SIG-M5 treated with dmso at 0.1 percent for 504 hours (cell line): ENCODE results near the gene LCNL1.
A peak's percentile ranks its signal among the peaks of the same experiment; 100 is the strongest.

Source experiments
- DNase-seq: peaks from one replicate; lab custom pipeline; 2025; ENCODE audit not compliant: unreplicated experiment; lab: John Stamatoyannopoulos, UW

LCNL1 gene

DNA sequence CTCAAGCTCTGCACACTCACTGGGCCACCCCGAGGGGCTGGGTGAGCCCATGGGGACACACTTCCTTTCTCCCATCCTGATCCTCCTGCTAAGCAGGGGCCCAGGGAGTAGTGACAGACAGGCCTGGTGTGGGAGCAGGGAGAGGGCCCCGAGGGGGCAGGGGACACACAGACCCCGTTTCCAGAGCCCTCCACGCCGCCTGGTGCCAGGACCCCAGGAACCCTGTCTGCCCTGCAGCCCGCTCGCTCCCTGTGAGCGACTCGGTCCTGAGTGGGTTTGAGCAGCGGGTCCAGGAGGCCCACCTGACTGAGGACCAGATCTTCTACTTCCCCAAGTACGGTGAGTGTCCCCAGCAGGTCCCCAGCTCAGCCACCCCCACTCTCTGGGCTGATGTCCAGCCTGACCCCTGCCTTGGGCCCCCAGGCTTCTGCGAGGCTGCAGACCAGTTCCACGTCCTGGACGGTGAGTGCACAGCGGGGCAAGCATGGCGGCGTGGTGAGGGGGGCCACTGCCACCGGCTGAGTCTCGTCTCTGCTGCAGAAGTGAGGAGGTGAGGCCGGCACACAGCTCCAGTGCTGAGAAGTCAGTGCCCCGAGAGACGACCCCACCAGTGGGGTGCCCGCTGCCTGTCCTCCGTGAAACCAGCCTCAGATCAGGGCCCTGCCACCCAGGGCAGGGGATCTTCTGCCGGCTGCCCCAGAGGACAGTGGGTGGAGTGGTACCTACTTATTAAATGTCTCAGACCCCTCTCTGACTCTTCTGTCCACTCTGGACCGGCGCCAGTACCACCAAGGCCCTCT lies 36.4 kb upstream of the LCNL1 start:
- no peak for DNase-seq

DNA sequence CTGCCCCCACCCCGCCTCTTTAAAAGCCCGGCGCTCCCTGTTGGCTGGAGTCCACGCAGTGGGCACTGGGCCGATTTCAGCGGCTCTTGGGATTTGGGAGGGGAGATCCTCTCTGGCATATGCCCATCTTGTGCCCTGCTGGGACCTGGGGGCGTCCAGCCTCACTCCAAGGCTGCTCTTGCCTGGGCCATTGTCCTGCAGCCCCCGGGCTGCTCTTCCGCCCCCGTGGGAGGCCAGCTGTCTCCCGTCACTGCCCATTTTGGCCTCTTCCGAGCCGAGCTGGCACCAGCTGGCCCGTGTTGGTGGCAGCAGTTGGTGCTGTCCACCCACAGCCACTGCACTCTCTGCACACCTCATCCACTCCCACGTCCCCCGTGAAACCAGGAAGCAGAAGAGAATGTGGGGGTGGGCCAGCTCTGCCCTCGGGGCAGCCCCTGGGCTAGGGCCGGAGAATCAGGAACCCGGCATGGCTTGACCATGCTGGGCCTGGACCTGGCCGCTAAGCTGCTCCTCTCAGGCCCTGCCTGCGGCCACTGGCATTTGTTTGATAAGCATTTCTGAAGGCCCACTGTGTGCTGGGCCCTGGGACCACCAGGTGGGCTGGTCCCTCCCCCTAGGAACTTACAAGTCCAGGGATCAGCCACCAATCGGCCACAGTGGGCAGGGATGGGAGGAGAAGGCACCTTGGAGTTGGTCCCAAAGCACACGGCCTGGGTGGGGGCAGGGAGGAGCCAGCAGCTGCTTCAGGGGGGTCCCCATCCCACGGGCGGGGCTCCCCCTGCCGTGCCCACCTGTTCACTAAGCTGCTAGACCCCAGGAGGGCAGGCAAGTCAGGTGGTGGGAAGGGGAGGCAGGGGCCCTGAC lies 35.5 kb upstream of the LCNL1 start:
- no peak for DNase-seq

DNA sequence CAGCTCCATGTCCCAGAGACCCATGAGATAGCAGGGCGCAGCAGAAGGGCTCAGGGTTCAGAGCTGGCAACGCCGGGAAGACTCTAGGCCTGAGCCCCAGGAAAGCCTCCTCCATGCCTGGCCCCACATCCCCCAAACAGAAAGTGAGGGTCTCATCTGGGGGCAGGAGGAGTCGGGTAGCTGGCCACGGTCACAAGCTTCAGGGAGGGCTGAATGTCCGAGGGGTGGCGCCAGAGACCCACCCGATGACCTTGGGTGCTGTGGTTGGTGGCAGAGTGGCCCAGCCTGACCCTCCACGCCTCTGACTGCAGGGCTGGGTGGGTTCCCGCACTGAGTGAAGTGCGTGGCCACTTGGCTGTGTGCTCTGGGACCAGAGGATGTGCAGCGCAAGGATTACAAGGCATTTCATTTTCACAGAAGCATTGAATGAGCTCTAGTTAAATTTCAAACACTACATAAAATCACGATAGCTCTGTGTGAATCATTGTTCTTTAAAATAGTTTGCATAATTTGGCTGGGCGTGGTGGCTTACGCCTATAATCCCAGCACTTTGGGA lies 34.8 kb upstream of the LCNL1 start:
- no peak for DNase-seq

DNA sequence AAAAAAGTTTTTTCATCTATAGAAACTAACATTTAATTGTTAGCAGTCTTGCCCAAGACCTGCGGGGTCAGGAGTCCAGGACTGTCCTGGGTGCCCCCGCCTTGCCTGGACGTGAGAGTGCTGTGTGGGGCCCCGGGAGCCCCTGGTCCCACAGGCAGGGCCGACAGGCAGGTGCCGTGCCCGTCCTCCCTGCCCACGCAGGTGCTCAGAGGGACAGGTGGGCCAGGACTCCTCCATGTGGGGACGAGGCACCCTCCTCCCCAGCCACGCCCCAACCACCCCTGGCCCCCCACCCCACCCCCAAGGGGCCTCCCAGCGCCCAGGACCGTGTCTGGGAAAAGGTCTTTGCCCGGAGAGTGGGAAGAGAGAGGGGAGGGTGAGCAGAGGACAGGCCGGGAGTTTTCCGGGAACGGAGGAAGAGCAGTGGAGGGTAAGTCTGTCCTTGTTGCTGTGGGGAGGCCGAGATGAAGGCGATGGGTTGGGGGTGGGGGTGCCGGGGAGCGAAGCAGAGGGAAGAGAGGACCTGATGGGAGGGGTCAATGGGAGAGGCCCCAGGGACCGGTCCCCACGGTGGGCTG lies 33.5 kb upstream of the LCNL1 start:
- no peak for DNase-seq

DNA sequence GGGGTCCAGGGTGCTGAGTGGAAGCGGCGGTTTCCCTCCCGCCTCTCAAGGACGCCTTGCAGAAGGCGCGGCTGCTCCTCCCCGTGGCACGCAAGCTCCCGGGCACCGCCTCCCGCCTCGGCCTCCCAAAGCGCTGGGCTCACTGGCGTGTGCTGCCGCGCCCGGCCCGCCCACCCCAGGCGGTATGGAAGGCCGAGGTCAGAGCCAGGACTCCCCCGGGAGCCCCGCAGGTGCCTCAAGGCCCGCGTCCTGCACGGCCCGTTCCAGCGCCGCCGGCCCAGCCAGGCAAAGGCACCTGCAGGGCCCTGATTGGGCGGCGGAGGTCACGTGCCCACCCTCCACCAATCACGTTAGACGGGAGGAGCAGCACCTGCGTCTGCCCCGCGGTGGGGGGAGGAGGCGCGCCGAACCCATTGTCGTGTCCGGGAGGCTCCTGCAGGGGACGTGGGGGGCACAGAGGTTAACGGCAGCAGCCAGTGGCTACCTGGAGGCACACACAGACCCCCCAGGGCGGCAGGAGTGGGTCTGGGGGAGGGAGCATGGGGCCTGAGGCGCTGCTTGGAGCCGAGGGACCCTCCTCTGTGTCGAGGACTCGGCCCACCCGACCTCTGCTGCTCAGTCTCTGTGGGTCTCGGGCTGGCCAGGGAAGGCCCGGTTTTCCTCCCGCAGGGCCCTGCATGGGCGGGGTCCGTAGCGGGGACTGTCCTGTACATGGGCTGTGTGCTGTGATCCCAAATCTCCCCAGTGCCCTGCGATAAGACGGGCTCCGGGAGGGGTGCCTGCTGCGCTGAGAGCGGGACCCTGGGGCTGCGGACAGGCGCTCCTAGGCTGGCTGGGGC lies 32.8 kb upstream of the LCNL1 start:
- DNase-seq = peak; percentile 81

DNA sequence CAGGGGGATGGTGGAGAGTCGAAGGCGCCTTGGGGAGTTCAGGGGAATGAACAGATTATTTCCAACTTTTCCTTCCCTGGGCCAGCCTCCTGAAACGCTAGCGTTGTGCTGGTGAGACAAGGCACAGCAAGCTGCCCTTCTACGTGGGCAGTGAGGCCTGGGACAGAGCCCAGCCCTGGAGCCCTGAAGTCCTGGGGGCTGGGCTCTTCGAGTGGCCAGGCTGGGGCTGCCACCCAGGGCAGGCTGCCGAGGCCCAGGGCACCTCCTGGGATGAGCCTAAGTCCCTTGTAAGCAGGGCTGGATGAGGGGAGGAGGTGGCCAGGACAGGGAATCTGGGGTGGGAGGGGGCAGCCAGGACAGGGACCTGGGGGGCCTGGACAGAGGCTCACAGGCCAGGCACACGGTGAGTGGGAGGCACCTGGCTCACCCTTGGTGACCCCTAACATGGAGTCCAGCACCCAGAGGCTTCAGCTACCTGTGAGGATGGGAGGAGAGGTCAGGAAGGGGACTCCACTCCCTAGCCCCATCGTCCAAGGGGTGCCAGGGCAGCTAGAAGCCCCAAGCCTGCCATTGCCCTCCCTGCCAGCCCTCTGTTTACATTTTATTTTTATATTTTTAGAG lies 32.0 kb upstream of the LCNL1 start:
- no peak for DNase-seq

DNA sequence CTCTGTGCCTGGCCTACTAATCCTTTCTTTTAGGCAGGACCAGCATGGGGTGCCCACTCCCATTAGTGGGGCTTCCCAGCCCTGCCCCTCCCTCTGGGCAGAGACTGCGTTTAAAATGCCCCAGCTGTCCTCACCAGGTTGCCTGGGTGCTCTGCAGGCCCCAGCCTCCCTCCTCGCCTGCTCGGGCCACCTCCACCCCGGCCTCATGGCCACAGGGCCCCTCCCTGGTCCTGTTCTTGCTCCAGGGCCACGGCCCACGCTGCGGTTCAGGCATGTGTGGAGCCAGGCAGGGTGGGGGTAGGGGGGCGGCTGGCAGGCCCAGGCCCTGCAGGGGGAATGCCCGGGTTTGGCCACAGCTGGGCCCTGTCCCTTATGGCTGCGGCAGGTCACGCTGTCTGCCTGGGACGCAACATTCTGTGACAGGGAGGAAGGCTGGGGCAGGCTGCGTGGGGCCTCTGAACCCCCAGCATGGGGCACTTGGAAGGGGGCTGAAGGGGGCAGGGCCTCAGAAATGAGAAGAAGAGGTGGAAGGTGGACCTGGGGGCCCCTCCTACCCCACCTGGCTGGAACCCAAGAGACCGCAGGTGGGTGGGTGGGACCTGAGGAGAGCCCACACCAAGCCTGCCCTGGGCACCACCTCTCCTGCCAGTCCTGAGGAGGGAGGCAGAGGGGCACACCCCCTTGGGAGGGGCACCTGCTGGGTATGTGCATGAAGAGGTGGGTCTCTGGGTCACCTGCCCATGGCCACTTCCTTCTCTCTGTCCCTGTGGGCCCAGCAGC lies 31.1 kb upstream of the LCNL1 start, which contains the start of gene LCN12:
Gene LCN12, plus strand, starts transcription at position 733 of the 780 bp plus-strand sequence. CDS start 55 bp downstream, outside the sequence.
- DNase-seq = no peak

DNA sequence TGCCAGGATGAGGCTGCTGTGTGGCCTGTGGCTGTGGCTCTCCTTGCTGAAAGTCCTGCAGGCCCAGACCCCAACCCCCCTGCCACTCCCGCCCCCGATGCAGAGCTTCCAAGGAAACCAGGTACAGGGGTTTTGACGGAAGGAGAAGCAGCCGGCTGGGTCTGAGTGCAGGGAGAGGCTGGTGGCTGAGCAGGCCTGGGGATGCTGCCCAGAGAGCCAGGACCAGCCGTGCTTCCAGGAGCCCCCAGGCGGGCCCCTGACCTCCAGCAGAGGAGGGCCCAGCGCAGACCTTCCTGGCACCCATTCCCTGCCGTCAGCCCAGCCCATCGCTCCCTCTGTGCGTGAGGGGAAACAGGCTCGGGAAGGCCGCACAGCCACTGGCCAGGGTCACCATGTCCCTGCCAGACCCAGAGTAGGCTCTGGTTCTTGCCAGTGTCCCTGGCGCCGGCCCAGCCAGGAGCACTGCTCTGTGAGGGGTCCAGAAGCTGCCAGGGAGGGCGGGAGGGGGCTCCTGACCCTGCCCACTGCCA lies 30.4 kb upstream of the LCNL1 start:
- no peak for DNase-seq

DNA sequence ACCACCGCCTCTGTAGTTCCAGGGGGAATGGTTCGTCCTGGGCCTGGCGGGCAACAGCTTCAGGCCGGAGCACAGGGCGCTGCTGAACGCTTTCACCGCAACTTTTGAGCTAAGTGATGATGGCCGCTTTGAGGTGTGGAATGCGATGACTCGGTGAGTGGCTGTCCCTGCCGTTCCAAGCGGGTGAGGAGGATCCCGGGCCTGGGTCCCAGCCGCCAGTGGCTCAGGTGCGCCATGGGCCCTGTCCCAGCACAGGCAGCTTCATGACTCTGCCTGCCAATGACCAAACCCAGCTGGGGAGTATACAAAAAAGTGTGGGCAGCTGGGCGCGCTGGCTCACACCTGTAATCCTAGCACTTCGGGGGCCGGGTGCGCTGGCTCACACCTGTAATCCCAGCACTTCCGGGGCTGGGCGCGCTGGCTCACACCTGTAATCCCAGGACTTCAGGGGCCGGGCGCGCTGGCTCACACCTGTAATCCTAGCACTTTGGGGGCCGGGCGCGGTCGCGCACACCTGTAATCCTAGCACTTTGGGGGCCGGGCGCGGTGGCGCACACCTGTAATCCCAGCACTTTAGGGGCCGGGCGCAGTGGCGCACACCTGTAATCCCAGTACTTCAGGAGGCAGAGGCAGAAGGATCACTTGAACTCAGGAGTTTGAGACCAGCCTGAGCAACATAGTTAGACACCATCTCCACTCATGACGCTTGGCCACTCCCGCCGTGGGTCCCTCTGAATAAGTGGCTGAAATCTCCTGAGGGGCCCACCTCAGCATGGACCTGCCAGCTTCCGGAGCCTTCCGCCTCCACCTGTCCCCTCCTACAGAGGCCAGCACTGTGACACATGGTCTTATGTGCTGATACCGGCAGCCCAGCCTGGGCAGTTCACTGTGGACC lies 29.7 kb upstream of the LCNL1 start:
- DNase-seq = no peak

DNA sequence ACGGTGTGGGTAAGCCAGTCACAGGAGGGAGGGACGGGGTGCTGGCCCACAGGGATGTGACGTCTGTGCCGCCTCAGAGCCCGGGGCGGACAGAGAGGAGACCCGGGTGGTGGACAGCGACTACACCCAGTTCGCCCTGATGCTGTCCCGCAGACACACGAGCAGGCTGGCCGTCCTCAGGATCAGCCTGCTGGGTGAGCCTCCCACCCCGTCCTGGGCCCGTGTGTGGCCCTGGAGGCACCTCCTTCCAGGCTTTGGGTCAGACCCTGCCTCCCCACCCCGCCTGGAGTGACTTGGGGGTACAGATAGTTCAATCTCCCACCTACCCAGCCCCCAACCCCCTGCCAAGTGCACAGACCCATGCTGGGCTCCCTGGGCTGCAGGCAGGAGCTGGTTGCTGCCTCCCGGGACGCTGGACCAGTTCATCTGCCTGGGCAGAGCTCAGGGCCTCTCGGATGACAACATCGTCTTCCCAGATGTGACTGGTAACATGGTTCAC lies 29.0 kb upstream of the LCNL1 start:
- DNase-seq = no peak

DNA sequence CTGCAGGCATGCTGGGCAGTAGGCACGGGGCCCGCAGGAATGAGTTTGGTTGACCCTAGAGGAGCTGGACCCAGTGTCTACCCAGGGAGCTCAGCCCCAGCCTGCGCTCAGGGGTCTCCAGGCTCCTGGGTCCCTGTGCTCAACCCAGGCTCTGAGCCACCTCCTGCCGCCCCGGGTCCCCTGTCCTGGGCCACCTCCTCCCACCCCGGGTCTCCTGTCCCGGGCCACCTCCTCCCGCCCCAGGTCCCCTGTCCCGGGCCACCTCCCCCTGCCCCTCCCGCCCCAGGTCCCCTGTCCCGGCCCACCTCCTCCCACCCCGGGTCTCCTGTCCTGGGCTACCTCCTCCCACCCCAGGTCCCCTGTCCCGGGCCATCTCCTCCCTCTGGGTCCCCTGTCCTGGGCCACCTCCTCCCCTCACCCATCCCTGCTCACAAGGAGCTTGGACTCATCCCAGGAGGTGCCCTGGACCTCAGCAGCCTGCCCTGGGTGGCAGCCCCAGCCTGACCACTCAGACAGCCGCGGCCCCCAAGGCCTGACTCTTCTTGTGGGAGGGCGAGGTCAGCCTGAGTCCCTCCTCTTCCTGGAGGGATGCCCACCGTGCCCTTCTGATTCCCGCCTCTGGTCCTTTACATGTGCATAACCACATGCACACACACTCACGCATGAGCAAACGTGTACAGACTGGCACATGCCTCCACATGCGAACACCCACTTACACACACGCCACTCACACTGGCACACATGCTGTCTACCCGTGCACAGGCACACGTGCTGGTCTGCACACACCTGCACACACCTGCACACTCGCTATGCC lies 28.3 kb upstream of the LCNL1 start:
- no peak for DNase-seq

DNA sequence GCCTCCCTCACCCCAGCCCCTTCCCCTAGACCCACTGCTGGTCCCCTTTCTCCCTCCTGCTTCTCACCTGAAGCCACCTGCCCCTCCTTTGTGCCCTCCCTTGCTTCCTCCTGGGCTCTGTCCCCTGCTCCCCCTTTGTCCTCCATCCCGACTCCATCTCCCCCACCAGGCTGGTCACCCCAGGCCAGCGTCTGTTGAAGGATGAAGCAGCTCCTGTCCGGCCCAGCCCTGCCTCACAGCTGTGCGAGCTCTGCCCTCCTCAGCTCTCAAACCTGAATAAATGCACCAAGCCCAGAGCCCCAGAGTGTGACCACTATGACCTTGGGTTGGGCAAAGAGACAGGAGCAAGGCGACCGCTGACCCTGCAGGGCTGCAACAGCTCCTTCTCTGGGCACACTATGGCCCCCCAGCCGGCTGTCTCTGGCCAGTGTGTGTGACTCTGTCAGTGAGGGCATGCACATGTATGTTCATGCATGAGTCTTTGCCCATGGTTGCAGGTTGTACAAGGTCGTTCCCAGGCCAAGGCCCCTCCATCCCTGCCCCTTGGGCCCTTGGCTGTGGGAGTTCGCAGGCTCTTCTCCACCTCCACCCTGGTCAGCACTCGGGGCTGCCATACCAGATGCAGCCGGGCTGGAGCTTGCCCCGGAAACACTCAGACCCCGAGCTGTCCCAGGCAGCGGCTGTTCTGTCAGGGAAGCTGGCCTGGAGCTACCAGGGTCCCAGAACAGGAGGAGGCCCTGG lies 27.4 kb upstream of the LCNL1 start:
- DNase-seq = no peak

DNA sequence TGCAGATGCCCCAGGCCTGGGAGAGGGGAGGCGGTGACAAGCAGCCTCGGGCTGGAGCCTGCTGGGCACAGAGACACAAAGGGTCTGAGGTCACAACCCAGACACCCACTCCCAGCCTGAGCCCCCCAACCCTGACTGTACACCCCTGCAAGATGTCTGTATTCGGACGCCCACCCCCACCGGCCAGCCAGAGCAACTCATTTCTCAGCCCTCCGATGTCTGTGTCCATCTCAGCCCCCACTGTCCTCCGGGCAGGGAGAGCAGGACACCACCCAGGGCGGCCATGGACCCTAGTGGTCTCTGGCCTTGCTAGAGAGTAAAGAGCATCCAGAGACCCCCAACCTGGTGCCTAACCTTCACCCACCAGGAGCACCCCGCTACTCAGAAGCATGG lies 26.9 kb upstream of the LCNL1 start:
- no peak for DNase-seq

DNA sequence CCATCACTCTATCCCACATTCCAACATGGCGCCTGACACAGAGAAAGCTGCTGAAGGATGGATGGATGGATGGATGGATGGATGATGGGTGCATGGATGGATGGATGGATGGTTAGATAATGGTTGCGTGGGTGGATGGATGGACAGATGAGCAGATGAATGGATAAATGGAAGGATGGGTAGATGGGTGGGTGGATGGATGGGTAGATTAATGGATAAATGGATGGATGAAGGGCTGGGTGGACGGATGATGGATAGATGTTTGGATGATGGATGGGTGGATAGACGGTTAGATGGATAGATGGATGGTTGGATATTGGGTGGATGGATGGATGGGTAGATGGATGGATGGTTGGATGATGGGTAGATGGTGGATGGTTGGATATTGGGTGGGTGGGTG lies 26.2 kb upstream of the LCNL1 start:
- no peak for DNase-seq

DNA sequence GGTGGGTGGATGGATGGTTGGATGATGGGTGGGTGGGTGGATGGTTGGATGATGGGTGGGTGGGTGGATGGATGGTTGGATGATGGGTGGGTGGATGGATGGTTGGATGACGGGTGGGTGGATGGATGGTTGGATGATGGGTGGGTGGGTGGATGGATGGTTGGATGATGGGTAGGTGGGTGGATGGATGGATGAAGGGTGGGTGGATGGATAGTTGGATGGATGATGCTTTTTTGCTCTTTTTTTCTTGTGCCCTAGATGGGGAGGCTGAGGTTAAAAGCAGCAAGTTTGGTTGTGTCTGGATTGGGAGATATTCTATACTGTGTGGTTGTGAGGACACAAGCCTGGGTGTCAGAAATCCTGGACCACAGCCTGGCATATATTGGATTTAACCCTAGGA lies 25.3 kb upstream of the LCNL1 start:
- DNase-seq = no peak

DNA sequence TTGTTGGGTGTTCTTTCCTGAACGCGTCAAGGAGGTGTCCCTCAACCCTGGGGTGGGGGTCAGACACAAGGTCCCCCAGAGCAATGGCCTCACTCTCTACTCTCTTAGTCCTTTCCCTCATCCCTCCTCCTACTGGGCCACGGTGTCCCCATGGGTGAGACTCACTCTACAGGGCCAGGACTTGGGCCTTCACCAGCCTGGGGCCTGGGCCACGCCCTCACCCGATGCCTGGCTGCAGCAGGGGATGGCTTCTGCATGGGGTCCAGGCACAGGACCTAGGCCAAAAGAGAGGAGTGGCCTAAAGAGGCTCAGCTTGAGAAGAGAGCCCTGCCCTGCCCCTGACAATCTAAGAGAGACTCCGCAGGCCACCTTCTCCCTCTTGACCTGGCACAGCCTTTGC lies 24.9 kb upstream of the LCNL1 start:
- DNase-seq = no peak
